Umbilical cord (tissue), 2 donors: Measurements from ENCODE around the gene VPS26B. TPM values are rescaled to one million over a fixed set of nuclear protein-coding genes. Genes with fewer than 3 reads are reported as not detected.
A peak's percentile ranks its signal among the peaks of the same experiment; 100 is the strongest.
"Not testable (repeated sequence)": the region's sequence is repeated elsewhere in the genome, so short reads cannot be mapped to it uniquely, and the experiment has no call there.

Experiments used
- DNase-seq: peaks from one replicate; pipeline ENCODE4 v3.0.0-alpha.2; 2015; ENCODE audit warnings: low spot score
- total RNA-seq: library from RNA; depleted of rRNA; stranded (reverse); fragments of >200 nt; gene quantifications from one replicate; pipeline ENCODE4 v1.2.3, GENCODE V29; 2014; ENCODE audit warnings: low replicate concordance; ENCODE audit not compliant: insufficient read depth

Gene VPS26B
- 16.1 TPM for total RNA-seq

GRCh38 chr11:134223836-134224709 is at the start of gene VPS26B, which contains the start of gene NCAPD3:
VPS26B (plus strand) TSS chr11:134224671; CDS start chr11:134225123, 452 bp downstream.
NCAPD3 (minus strand) TSS chr11:134223967; CDS start chr11:134223926, 41 bp downstream.
- peak; percentile 98 for DNase-seq

GRCh38 chr11:134176284-134176683 is 48.2 kb upstream of the VPS26B start:
- no peak for DNase-seq

GRCh38 chr11:134178032-134178674 is 46.3 kb upstream of the VPS26B start:
- DNase-seq, result no peak

- DNase-seq, result no peak
These were observed 42.8 kb upstream of the VPS26B start for GRCh38 chr11:134181707-134182106.

GRCh38 chr11:134188092-134188491 is 36.4 kb upstream of the VPS26B start:
- DNase-seq, result not testable (repeated sequence)

GRCh38 chr11:134196756-134197155 is 27.7 kb upstream of the VPS26B start:
- no peak for DNase-seq

- DNase-seq, result no peak
These were observed 24.9 kb upstream of the VPS26B start for GRCh38 chr11:134199531-134199930.

- DNase-seq, result no peak
These were observed 23.8 kb upstream of the VPS26B start for GRCh38 chr11:134200688-134201087.

GRCh38 chr11:134202661-134203060 is 21.8 kb upstream of the VPS26B start:
- DNase-seq, result peak; percentile 6

- DNase-seq, result no peak
These were observed 18.7 kb upstream of the VPS26B start for GRCh38 chr11:134205729-134206128.

GRCh38 chr11:134206185-134206584 is 18.3 kb upstream of the VPS26B start:
- DNase-seq, result no peak

- no peak for DNase-seq
These were observed 16.8 kb upstream of the VPS26B start for GRCh38 chr11:134207538-134208239.

GRCh38 chr11:134215836-134216235 is 8.6 kb upstream of the VPS26B start:
- DNase-seq, result no peak

GRCh38 chr11:134216816-134217215 is 7.7 kb upstream of the VPS26B start:
- DNase-seq, result no peak

GRCh38 chr11:134223121-134223520 is 1.4 kb upstream of the VPS26B start:
- DNase-seq, result no peak

- peak; percentile 26 for DNase-seq
These were observed 516 bp downstream of the VPS26B start for GRCh38 chr11:134224710-134225664.

GRCh38 chr11:134226806-134227325 is 2.4 kb downstream of the VPS26B start:
- no peak for DNase-seq

- no peak for DNase-seq
These were observed 4.2 kb downstream of the VPS26B start for GRCh38 chr11:134228625-134229024.

GRCh38 chr11:134229126-134229790 is 4.8 kb downstream of the VPS26B start:
- DNase-seq, result no peak

- DNase-seq, result no peak
These were observed 5.9 kb downstream of the VPS26B start for GRCh38 chr11:134230339-134230738.
